HG03045 (cell line): Measurements from ENCODE around the gene MAPK8.

Source experiments
- ATAC-seq: cut with Tn5 transposase; IDR thresholded peaks from one replicate; pipeline ENCODE4 v1.9.1; 2021; ENCODE audit warnings: mild to moderate bottlenecking, moderate library complexity; ENCODE audit not compliant: unreplicated experiment

Gene MAPK8

DNA sequence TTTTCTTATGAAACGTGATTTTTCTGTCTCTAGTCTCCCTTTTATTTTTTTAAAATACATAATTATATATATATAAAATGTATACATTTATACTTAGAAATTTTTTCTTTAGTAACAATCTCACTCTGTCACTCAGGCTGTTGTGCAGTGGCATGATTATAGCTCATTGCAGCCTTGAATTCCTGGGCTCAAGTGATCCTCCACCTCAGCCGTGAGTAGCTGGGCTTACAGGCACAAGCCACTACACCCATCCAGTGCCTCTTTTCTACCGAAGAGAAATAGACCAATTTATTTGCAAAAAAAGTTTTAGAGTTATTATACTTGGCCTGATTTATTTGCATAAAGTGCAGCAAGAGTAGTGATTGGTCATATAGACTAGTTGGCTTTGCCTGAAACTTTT is 72.2 kb downstream of the MAPK8 start:
- ATAC-seq, result no peak

- no peak for ATAC-seq
Measured at GRCh38 chr10:48381971-48382370, 75.5 kb downstream of the MAPK8 start.

- ATAC-seq, result no peak
Measured at GRCh38 chr10:48382982-48383381, 76.5 kb downstream of the MAPK8 start.

DNA sequence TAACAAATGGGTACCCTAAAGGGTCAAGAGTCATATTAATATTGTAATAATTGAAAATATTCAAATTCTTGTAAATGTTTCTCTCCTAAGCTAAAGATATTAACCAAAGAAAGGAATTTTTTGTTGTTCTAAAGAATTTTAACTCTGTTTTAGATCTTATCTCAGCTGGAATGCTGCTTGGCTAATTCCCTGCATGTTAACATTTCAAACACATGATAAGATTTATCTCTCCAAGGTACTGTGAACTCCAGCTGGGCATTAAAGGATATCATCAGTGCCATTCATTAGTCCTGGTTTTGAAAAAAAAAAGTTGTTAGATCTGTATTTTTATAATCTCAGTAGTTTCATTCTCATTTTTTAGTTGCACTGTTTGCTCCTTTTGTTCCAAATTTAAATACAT is 76.9 kb downstream of the MAPK8 start:
- no peak for ATAC-seq

GRCh38 chr10:48384699-48384982 is 78.2 kb downstream of the MAPK8 start:
- no peak for ATAC-seq

GRCh38 chr10:48389272-48389671 is 82.8 kb downstream of the MAPK8 start:
- ATAC-seq, result no peak

- ATAC-seq, result no peak
Measured at GRCh38 chr10:48389846-48390557, 83.5 kb downstream of the MAPK8 start.

DNA sequence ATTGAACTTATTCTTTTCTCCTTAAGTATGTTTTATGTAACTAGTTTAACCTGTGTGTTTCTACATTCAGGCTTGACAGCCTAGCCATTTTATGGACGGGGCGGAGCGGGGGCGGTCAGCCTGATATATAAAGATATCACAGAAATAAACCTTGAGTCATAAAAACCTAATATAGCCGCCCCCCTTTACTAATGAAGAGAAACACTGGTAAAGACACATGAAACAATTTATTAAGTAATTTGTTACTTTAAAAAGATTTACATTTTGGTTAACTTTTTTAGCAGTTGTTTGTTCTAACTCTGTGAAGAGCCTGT is 84.0 kb downstream of the MAPK8 start:
- no peak for ATAC-seq

DNA sequence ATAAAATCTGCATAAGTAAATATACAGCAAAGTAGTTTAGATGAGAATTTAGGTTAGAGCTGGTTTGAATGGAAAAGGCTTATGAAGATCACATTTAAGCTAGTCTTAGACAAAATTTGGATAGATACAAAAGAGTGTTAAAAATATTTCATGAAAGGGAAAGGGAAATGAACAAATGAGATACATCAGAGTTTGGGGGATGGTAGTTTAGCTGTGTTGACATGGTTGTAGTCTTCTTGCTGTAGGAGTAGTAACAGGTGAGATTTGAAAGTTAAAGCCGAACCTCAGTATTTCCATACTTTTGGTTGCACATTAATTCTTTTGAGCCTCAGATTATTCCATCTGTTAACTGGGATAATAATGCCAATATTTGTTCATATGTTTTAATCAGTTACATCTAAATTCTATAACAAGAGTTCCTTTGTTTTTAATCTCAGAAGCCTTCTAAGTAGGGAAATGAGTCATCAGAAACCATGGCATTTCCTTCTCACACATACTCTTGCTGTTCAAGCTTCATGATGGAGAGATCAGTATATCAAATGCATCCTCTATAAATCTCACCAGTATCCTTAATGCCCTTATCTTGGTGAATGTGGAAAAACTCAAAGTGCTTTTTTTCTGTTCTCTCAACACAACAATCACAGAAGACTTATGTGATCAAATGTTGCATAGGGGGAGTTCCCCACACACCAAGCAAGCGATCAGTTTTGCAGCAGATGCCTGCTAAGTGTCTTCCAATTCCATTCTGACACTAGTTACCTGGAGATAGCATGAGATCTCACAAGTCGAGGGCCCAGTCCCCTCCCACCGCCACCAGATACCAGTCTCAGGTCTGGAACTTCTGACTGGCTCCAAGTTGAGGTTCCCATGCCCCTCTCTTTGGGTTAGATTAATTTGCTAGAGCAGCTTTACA is 84.7 kb downstream of the MAPK8 start:
- no peak for ATAC-seq

- ATAC-seq, result no peak
Measured at GRCh38 chr10:48391994-48392393, 85.5 kb downstream of the MAPK8 start.

GRCh38 chr10:48398261-48398660 is 91.8 kb downstream of the MAPK8 start:
- ATAC-seq, result no peak

- no peak for ATAC-seq
Measured at GRCh38 chr10:48399056-48399541, 92.6 kb downstream of the MAPK8 start.

DNA sequence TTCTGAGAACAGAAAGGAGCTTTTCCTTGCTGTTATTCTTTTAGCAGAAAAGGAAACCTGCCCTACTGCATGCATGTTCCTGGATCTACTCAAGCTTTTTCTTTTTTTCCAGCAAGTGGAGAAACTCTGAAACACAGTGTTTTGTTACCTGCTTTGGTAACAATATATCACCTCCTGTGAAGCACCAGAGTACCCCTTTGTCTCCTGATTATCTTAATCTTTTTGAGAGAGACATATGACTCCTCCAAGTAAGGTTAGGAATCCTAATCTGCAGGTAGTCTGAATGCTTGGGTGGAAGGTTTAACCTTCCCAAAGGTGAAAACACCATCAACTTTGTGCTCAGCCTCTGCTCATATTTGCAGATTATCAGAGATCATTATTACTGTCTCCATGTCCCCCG is 93.1 kb downstream of the MAPK8 start:
- ATAC-seq, result no peak

- no peak for ATAC-seq
Measured at GRCh38 chr10:48400129-48400849, 93.8 kb downstream of the MAPK8 start.

DNA sequence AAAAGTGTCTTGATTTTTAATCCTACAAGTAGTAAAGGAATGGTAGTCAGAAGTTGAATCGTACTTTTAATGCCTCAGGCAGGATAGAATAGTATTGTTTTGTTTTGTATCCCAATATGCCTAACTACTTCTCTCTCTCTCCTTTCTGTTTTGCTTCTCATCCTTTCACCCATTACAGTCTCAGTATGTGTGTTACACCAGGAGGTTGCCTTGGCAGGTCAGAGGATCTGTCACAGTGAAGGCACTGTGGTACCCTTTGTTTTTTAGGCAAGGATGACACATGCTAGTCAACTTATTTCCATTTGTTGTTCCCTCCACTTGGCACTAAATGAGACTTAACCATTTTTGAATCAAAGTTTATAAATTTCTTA is 94.4 kb downstream of the MAPK8 start:
- ATAC-seq, result no peak

DNA sequence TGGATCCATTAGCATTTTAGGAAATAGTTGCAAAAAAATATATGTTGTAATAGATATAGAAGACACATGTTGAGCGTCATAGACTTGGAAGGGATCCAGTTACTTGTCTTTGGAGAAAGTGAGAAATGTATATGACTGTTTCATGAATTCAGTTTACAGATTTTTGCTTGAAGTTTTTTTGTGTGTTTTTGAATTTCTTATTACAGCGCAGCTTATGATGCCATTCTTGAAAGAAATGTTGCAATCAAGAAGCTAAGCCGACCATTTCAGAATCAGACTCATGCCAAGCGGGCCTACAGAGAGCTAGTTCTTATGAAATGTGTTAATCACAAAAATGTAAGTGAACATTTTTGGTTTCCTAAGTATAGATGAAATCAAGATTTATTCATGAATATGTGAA is 98.2 kb downstream of the MAPK8 start:
- no peak for ATAC-seq

GRCh38 chr10:48406204-48406603 is 99.7 kb downstream of the MAPK8 start:
- ATAC-seq, result no peak

DNA sequence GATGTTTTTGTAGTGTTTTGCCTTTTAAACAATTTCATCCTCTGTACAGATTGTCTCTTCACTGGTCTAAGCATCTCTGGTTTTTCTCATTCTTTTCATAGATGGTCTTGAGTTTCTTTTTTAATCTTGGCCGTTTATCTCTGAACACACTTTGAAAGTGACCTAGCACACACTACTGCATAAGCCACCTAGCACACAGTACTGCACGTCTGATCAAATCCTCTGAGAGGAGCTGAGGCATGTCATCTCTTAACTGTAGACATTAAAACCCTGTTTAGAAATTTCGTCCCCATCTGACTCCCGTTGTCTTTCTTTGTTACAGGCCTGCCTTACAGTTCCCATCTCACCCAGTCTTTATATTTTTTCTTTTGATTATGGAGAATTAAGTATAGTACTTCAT is 100.2 kb downstream of the MAPK8 start:
- ATAC-seq, result no peak

DNA sequence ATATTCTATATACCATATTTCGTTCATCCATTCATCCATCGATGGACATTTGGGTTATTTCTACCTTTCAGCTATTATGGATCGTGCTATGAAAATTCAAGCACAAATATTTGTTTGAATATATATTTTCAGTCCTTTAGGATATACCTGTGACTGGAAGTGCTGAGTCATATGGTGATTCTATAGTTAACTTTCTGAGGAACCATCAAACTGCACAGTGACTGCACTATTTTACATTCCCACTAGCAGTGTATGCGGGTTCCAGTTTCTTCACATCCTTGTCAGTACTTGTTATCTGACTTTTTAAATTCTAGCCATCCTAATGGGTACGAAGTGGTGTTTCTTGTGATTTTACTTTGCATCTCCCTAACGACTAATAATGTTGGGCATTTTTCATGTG is 104.0 kb downstream of the MAPK8 start:
- ATAC-seq, result no peak

GRCh38 chr10:48411510-48411909 is 105.0 kb downstream of the MAPK8 start:
- no peak for ATAC-seq

DNA sequence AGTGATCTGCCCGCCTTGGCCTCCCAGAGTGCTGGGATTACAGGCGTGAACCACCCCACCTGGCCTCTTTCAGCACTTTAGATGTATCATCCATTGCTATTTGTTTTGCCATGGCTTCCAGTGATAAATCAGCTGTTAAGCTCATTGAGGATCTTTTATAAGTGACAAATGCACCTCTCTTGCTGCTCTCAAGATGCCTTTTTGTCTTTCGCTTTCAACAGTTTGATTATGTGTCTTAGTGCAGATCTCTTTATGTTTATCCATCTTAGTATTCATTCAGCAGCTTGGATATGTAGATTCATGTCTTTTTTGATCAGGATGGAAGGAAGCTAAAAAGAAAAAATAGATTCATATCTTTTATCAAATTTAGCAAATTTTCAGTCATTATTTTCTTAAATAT is 105.6 kb downstream of the MAPK8 start:
- no peak for ATAC-seq

GRCh38 chr10:48412933-48413332 is 106.5 kb downstream of the MAPK8 start:
- ATAC-seq, result no peak
